MG63 (cell line): ENCODE measurements around the gene C12orf42. TPM values are rescaled to one million over a fixed set of nuclear protein-coding genes. Genes with fewer than 3 reads are reported as not detected.

ENCODE experiments used
- DNase-seq: peaks from one replicate; pipeline ENCODE4 v3.0.0-alpha.2; 2020
- H3K27me3 ChIP-seq: fragments of 250-450 bp; sonication (Bioruptor Pico); 2 replicates; pipeline ENCODE4 v1.5.1; 2020; ENCODE audit warnings: mild to moderate bottlenecking, moderate library complexity
- H3K36me3 ChIP-seq: fragments of 250-450 bp; sonication (Bioruptor Pico); 2 replicates; pipeline ENCODE4 v1.5.1; 2020; ENCODE audit warnings: mild to moderate bottlenecking, moderate library complexity
- H3K4me3 ChIP-seq: fragments of 250-450 bp; sonication (Bioruptor Pico); 2 replicates; pipeline ENCODE4 v1.5.1; 2020; ENCODE audit warnings: mild to moderate bottlenecking, moderate library complexity
- H3K9me3 ChIP-seq: fragments of 250-450 bp; sonication (Bioruptor Pico); 2 replicates; pipeline ENCODE4 v1.5.1; 2020; ENCODE audit warnings: mild to moderate bottlenecking, moderate library complexity
- total RNA-seq: library from RNA; depleted of rRNA; stranded (reverse); fragments of >200 nt; shearing (Covaris generic); gene quantifications from 2 replicates; pipeline ENCODE4 v1.2.3, GENCODE V29; 2014; ENCODE audit warnings: low replicate concordance; rRNA removed

The C12orf42 gene
- total RNA-seq, 1 experiment from 2014 or later = not detected

GRCh38 chr12:103273645-103274044, 222.1 kb downstream of the C12orf42 start:
- Histone ChIP-seq H3K36me3 (no peaks in the 10 kb centered on the region), H3K27me3 (no peaks in the 10 kb centered on the region), H3K4me3 (no peak overlapping the region), H3K9me3 (no peaks in the 10 kb centered on the region)
- no peak for DNase-seq

- Histone ChIP-seq H3K27me3 (no peaks in the 10 kb centered on the region), H3K9me3 (no peaks in the 10 kb centered on the region), H3K4me3 (no peak overlapping the region), H3K36me3 (no peaks in the 10 kb centered on the region)
- DNase-seq = no peak
Measured at GRCh38 chr12:103272949-103273348, 222.8 kb downstream of the C12orf42 start.

GRCh38 chr12:103269946-103270345, 225.8 kb downstream of the C12orf42 start:
- no peaks in the 10 kb centered on the region for H3K27me3 ChIP-seq
- H3K9me3 ChIP-seq = no peaks in the 10 kb centered on the region
- peak; percentile 45 for DNase-seq
- no peak overlapping the region for H3K4me3 ChIP-seq
- no peaks in the 10 kb centered on the region for H3K36me3 ChIP-seq

- no peak overlapping the region for H3K4me3 ChIP-seq
- H3K36me3 ChIP-seq = no peaks in the 10 kb centered on the region
- no peaks in the 10 kb centered on the region for H3K9me3 ChIP-seq
- DNase-seq = no peak
- no peaks in the 10 kb centered on the region for H3K27me3 ChIP-seq
Measured at GRCh38 chr12:103268831-103269514, 226.8 kb downstream of the C12orf42 start.

- H3K36me3 ChIP-seq = no peaks in the 10 kb centered on the region
- H3K27me3 ChIP-seq = no peaks in the 10 kb centered on the region
- H3K4me3 ChIP-seq = no peak overlapping the region
- DNase-seq = no peak
- H3K9me3 ChIP-seq = no peaks in the 10 kb centered on the region
Measured at GRCh38 chr12:103257763-103258162, 238.0 kb downstream of the C12orf42 start.

Other genes with a start within 250 kb of the C12orf42 start
- gene STAB2, start 91.3 kb upstream of the C12orf42 start, total RNA-seq = not detected in 2 replicates